Measurements from ENCODE around the gene HHAT.

- no peak for TF ChIP-seq CTCF (conservative IDR thresholded peaks at IDR 0.05; ENCODE audit: low read length)
- no peak for TF ChIP-seq EZH2phosphoT487 (IDR thresholded peaks at IDR 0.05; ENCODE audit: borderline replicate concordance)
These were observed 68.5 kb downstream of the HHAT start for GRCh38 chr1:210397252-210397651.

All from Loucy (cell line).